ENCODE measurements around the gene FASLG.

- TF ChIP-seq, protein P1, sequence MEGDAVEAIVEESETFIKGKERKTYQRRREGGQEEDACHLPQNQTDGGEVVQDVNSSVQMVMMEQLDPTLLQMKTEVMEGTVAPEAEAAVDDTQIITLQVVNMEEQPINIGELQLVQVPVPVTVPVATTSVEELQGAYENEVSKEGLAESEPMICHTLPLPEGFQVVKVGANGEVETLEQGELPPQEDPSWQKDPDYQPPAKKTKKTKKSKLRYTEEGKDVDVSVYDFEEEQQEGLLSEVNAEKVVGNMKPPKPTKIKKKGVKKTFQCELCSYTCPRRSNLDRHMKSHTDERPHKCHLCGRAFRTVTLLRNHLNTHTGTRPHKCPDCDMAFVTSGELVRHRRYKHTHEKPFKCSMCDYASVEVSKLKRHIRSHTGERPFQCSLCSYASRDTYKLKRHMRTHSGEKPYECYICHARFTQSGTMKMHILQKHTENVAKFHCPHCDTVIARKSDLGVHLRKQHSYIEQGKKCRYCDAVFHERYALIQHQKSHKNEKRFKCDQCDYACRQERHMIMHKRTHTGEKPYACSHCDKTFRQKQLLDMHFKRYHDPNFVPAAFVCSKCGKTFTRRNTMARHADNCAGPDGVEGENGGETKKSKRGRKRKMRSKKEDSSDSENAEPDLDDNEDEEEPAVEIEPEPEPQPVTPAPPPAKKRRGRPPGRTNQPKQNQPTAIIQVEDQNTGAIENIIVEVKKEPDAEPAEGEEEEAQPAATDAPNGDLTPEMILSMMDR (IDR thresholded peaks at IDR 0.05; ENCODE audit: insufficient read depth, low read length): no peak
- TF ChIP-seq, protein P2, sequence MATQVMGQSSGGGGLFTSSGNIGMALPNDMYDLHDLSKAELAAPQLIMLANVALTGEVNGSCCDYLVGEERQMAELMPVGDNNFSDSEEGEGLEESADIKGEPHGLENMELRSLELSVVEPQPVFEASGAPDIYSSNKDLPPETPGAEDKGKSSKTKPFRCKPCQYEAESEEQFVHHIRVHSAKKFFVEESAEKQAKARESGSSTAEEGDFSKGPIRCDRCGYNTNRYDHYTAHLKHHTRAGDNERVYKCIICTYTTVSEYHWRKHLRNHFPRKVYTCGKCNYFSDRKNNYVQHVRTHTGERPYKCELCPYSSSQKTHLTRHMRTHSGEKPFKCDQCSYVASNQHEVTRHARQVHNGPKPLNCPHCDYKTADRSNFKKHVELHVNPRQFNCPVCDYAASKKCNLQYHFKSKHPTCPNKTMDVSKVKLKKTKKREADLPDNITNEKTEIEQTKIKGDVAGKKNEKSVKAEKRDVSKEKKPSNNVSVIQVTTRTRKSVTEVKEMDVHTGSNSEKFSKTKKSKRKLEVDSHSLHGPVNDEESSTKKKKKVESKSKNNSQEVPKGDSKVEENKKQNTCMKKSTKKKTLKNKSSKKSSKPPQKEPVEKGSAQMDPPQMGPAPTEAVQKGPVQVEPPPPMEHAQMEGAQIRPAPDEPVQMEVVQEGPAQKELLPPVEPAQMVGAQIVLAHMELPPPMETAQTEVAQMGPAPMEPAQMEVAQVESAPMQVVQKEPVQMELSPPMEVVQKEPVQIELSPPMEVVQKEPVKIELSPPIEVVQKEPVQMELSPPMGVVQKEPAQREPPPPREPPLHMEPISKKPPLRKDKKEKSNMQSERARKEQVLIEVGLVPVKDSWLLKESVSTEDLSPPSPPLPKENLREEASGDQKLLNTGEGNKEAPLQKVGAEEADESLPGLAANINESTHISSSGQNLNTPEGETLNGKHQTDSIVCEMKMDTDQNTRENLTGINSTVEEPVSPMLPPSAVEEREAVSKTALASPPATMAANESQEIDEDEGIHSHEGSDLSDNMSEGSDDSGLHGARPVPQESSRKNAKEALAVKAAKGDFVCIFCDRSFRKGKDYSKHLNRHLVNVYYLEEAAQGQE (IDR thresholded peaks at IDR 0.05; ENCODE audit: insufficient replicate concordance, low read depth): no peak
- TF ChIP-seq POLR2AphosphoS5 (IDR thresholded peaks at IDR 0.05; ENCODE audit: low read depth) (no peak), GABPA (IDR thresholded peaks at IDR 0.05; ENCODE audit: low read depth) (no peak)
These were observed 5.7 kb upstream of the FASLG start for GRCh38 chr1:172653015-172653709.
